ENCODE measurements around the gene NAPEPLD.
"Not testable (repeated sequence)": the region's sequence is repeated elsewhere in the genome, so short reads cannot be mapped to it uniquely, and the experiment has no call there.

The NAPEPLD gene

DNA sequence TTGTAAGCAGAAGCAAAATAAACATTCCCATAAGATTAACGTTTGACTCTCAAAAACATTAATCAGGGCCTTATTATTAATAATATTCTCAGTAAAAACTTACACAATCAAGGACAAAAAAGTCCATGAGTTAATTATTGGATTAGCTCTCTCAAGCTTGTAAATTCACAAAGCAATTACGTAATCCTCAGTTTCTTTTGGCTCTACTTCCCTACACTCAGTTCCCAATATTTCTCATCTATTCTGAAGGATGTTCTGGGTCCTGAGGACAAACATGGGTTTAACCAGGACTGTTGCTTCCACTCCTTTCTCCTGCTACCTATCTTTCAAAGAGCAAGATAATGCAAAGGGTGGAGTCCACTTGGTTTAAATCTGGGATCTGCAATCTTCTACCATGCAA lies 89.4 kb downstream of the NAPEPLD start:
- no peak for DNase-seq

GRCh38 chr7:103058122-103058521 lies 90.8 kb downstream of the NAPEPLD start:
- no peak for DNase-seq

DNA sequence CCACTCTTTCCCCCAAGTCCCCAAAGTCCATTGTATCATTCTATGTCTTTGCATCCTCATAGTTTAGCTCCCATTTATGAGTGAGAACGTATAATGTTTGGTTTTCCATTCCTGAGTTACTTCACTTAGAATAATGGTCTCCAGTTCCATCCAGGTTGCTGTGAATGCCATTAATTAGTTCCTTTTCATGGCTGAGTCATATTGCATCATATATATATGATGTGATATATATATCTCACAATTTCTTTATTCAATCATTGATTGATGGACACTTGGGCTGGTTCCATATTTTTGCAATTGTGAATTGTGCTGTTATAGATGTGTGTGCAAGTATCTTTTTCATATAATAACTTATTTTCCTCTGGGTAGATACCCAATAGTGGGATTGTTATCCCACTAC lies 92.9 kb downstream of the NAPEPLD start:
- not testable (repeated sequence) for DNase-seq

GRCh38 chr7:103051519-103051918 lies 97.4 kb downstream of the NAPEPLD start:
- DNase-seq, result no peak
